Measurements from ENCODE around the gene CEP192. TPM values are rescaled to one million over a fixed set of nuclear protein-coding genes. Genes with fewer than 3 reads are reported as not detected.
"Not testable (repeated sequence)": the region's sequence is repeated elsewhere in the genome, so short reads cannot be mapped to it uniquely, and the experiment has no call there.

The CEP192 gene
- total and polyA plus RNA-seq, 9 donors = 14.3 to 34.8 (median 21.8) TPM

- Histone ChIP-seq H3K9me3 (replicated peaks; ENCODE audit: control insufficient read depth, low read depth, low read length) (no peaks in the 10 kb centered on the region), H3K4me3 (ENCODE audit: low read length) (no peak overlapping the region), H3K27ac (ENCODE audit: low read length) (no peak overlapping the region), H3K36me3 (ENCODE audit: control insufficient read depth, insufficient read depth, low read length) (peaks cover 38% of the 10 kb centered on the region), H3K27me3 (ENCODE audit: control insufficient read depth, insufficient read depth, low read length) (no peaks in the 10 kb centered on the region), H3K4me1 (ENCODE audit: control insufficient read depth, insufficient read depth, low read length) (no peaks in the 10 kb centered on the region)
- WGBS (ENCODE audit: insufficient coverage) = 99% methylated on average over 9 of the region's 9 CpGs
- no peak for DNase-seq
Measured at GRCh38 chr18:13096232-13096631, 105.1 kb downstream of the CEP192 start.

- WGBS (ENCODE audit: insufficient coverage) = 100% methylated on average over 1 of the region's 3 CpGs
- peaks cover 42% of the 10 kb centered on the region for H3K36me3 ChIP-seq (ENCODE audit: control insufficient read depth, insufficient read depth, low read length)
Measured at GRCh38 chr18:13096719-13097118, 105.6 kb downstream of the CEP192 start.

GRCh38 chr18:13098104-13098503, 106.9 kb downstream of the CEP192 start:
- 100% methylated on average over 1 of the region's 26 CpGs for WGBS (ENCODE audit: insufficient coverage)
- not testable (repeated sequence) for H3K27me3 ChIP-seq (ENCODE audit: control insufficient read depth, insufficient read depth, low read length); H3K4me1 ChIP-seq (ENCODE audit: control insufficient read depth, insufficient read depth, low read length); H3K9me3 ChIP-seq (replicated peaks; ENCODE audit: control insufficient read depth, low read depth, low read length); DNase-seq; H3K4me3 ChIP-seq (ENCODE audit: low read length); H3K27ac ChIP-seq (ENCODE audit: low read length)
- peaks cover 56% of the 10 kb centered on the region for H3K36me3 ChIP-seq (ENCODE audit: control insufficient read depth, insufficient read depth, low read length)

More at GRCh38 chr18:13096719-13097118, 105.6 kb downstream of the CEP192 start:
- H3K4me1 ChIP-seq (ENCODE audit: control insufficient read depth, insufficient read depth, low read length) = no peaks in the 10 kb centered on the region
- no peak overlapping the region for H3K4me3 ChIP-seq (ENCODE audit: low read length)
- no peaks in the 10 kb centered on the region for H3K27me3 ChIP-seq (ENCODE audit: control insufficient read depth, insufficient read depth, low read length)
- no peak for DNase-seq
- no peaks in the 10 kb centered on the region for H3K9me3 ChIP-seq (replicated peaks; ENCODE audit: control insufficient read depth, low read depth, low read length)
- H3K27ac ChIP-seq (ENCODE audit: low read length) = no peak overlapping the region

GRCh38 chr18:13099113-13099512, 108.0 kb downstream of the CEP192 start:
- DNase-seq = no peak
- 100% methylated on average over 7 of the region's 10 CpGs for WGBS (ENCODE audit: insufficient coverage)
- H3K4me1 ChIP-seq (ENCODE audit: control insufficient read depth, insufficient read depth, low read length) = no peaks in the 10 kb centered on the region
- no peaks in the 10 kb centered on the region for H3K9me3 ChIP-seq (replicated peaks; ENCODE audit: control insufficient read depth, low read depth, low read length)
- no peak overlapping the region for H3K4me3 ChIP-seq (ENCODE audit: low read length)
- H3K27ac ChIP-seq (ENCODE audit: low read length) = no peak overlapping the region
- H3K36me3 ChIP-seq (ENCODE audit: control insufficient read depth, insufficient read depth, low read length) = peaks cover 60% of the 10 kb centered on the region
- H3K27me3 ChIP-seq (ENCODE audit: control insufficient read depth, insufficient read depth, low read length) = no peaks in the 10 kb centered on the region

- Histone ChIP-seq H3K4me1 (ENCODE audit: control insufficient read depth, insufficient read depth, low read length) (no peaks in the 10 kb centered on the region), H3K36me3 (ENCODE audit: control insufficient read depth, insufficient read depth, low read length) (peaks cover 61% of the 10 kb centered on the region), H3K9me3 (replicated peaks; ENCODE audit: control insufficient read depth, low read depth, low read length) (no peaks in the 10 kb centered on the region), H3K4me3 (ENCODE audit: low read length) (no peak overlapping the region), H3K27me3 (ENCODE audit: control insufficient read depth, insufficient read depth, low read length) (no peaks in the 10 kb centered on the region), H3K27ac (ENCODE audit: low read length) (no peak overlapping the region)
- WGBS (ENCODE audit: insufficient coverage) = 96% methylated on average over 13 of the region's 14 CpGs
- DNase-seq = no peak
Measured at GRCh38 chr18:13100942-13101658, 109.9 kb downstream of the CEP192 start.

GRCh38 chr18:13101659-13102197, 110.6 kb downstream of the CEP192 start:
- Histone ChIP-seq H3K4me1 (ENCODE audit: control insufficient read depth, insufficient read depth, low read length) (no peaks in the 10 kb centered on the region), H3K9me3 (replicated peaks; ENCODE audit: control insufficient read depth, low read depth, low read length) (no peaks in the 10 kb centered on the region), H3K27me3 (ENCODE audit: control insufficient read depth, insufficient read depth, low read length) (no peaks in the 10 kb centered on the region), H3K27ac (ENCODE audit: low read length) (no peak overlapping the region), H3K36me3 (ENCODE audit: control insufficient read depth, insufficient read depth, low read length) (peaks cover 59% of the 10 kb centered on the region), H3K4me3 (ENCODE audit: low read length) (no peak overlapping the region)
- no peak for DNase-seq
- 83% methylated on average over 4 of the region's 4 CpGs for WGBS (ENCODE audit: insufficient coverage)

GRCh38 chr18:13103366-13103765, 112.2 kb downstream of the CEP192 start:
- Histone ChIP-seq H3K4me3 (ENCODE audit: low read length) (no peak overlapping the region), H3K4me1 (ENCODE audit: control insufficient read depth, insufficient read depth, low read length) (no peaks in the 10 kb centered on the region), H3K36me3 (ENCODE audit: control insufficient read depth, insufficient read depth, low read length) (peaks cover 57% of the 10 kb centered on the region), H3K27ac (ENCODE audit: low read length) (no peak overlapping the region), H3K27me3 (ENCODE audit: control insufficient read depth, insufficient read depth, low read length) (no peaks in the 10 kb centered on the region), H3K9me3 (replicated peaks; ENCODE audit: control insufficient read depth, low read depth, low read length) (no peaks in the 10 kb centered on the region)
- WGBS (ENCODE audit: insufficient coverage) = 83% methylated on average over 4 of the region's 6 CpGs
- DNase-seq = no peak

- H3K4me3 ChIP-seq (ENCODE audit: low read length) = no peak overlapping the region
- WGBS (ENCODE audit: insufficient coverage) = 90% methylated on average over 2 of the region's 4 CpGs
- no peak for DNase-seq
- H3K9me3 ChIP-seq (replicated peaks; ENCODE audit: control insufficient read depth, low read depth, low read length) = no peaks in the 10 kb centered on the region
- H3K27ac ChIP-seq (ENCODE audit: low read length) = no peak overlapping the region
- H3K27me3 ChIP-seq (ENCODE audit: control insufficient read depth, insufficient read depth, low read length) = no peaks in the 10 kb centered on the region
- peaks cover 64% of the 10 kb centered on the region for H3K36me3 ChIP-seq (ENCODE audit: control insufficient read depth, insufficient read depth, low read length)
- no peaks in the 10 kb centered on the region for H3K4me1 ChIP-seq (ENCODE audit: control insufficient read depth, insufficient read depth, low read length)
Measured at GRCh38 chr18:13105059-13105458, 113.9 kb downstream of the CEP192 start.

- WGBS (ENCODE audit: insufficient coverage) = no CpG with 5 or more reads among the region's 2 CpGs
Measured at GRCh38 chr18:13107074-13107473, 115.9 kb downstream of the CEP192 start.

GRCh38 chr18:13108330-13108729, 117.2 kb downstream of the CEP192 start:
- no peak for DNase-seq
- Histone ChIP-seq H3K27me3 (ENCODE audit: control insufficient read depth, insufficient read depth, low read length) (no peaks in the 10 kb centered on the region), H3K4me1 (ENCODE audit: control insufficient read depth, insufficient read depth, low read length) (no peaks in the 10 kb centered on the region), H3K4me3 (ENCODE audit: low read length) (no peak overlapping the region), H3K9me3 (replicated peaks; ENCODE audit: control insufficient read depth, low read depth, low read length) (no peaks in the 10 kb centered on the region), H3K36me3 (ENCODE audit: control insufficient read depth, insufficient read depth, low read length) (peaks cover 43% of the 10 kb centered on the region), H3K27ac (ENCODE audit: low read length) (no peak overlapping the region)
- WGBS (ENCODE audit: insufficient coverage) = 100% methylated on average over 1 of the region's 2 CpGs

More at GRCh38 chr18:13107074-13107473, 115.9 kb downstream of the CEP192 start:
- Histone ChIP-seq H3K27me3 (ENCODE audit: control insufficient read depth, insufficient read depth, low read length) (no peaks in the 10 kb centered on the region), H3K4me3 (ENCODE audit: low read length) (no peak overlapping the region), H3K36me3 (ENCODE audit: control insufficient read depth, insufficient read depth, low read length) (peaks cover 54% of the 10 kb centered on the region), H3K9me3 (replicated peaks; ENCODE audit: control insufficient read depth, low read depth, low read length) (no peaks in the 10 kb centered on the region), H3K27ac (ENCODE audit: low read length) (no peak overlapping the region), H3K4me1 (ENCODE audit: control insufficient read depth, insufficient read depth, low read length) (no peaks in the 10 kb centered on the region)
- DNase-seq = no peak
